Inflammatory macrophage treated with lipopolysaccharide for 4 hours (primary cell): ENCODE data around the gene NDUFA13.

Experiments used
- DNase-seq: peaks from one replicate; pipeline ENCODE4 v3.0.0-alpha.2; 2020

NDUFA13 gene

GRCh38 chr19:19513682-19514081, 2.3 kb upstream of the NDUFA13 start:
- no peak for DNase-seq

- DNase-seq, result peak; percentile 46
Measured at GRCh38 chr19:19514215-19514657, 1.8 kb upstream of the NDUFA13 start.

DNA sequence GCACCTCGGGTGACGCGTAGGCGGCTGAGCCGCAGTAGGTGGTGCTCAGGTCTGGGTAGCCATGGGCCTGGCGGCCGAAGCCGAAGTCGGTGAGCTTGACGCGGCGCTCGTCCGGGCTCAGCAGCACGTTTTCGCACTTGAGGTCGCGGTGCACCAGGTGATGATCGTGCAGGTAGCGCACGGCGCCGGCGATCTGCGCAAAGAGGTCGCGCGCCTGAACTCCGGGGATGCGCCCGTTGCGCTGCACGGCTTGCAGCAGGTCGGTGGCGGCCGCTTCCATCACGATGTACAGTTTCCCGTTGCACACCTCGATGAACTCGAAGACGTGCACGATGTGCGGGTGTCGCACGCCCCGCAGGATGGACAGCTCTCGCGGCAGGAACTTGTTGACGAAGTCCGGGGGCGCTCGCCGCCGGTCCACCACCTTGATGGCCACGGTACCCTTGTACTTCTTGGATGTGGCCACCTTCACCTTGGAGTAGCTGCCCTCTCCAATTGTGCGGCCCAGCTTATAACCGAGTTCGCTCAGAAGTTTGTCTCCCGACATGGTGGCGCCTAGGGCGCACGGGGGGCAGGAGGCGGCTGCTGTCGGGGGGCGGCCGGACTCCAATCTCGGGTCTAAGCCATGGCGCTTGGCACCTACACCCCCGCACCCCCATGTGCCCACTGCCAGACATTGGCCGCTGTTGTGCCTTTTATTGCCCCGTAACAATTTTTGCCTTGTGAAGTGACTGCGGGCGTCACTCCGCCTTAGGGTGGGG, 964 bp upstream of the NDUFA13 start, which contains the start of gene TSSK6:
TSS of gene TSSK6 (minus strand) at position 668 of the 761 bp plus-strand sequence. CDS start at position 547, 121 bp downstream.
- no peak for DNase-seq

DNA sequence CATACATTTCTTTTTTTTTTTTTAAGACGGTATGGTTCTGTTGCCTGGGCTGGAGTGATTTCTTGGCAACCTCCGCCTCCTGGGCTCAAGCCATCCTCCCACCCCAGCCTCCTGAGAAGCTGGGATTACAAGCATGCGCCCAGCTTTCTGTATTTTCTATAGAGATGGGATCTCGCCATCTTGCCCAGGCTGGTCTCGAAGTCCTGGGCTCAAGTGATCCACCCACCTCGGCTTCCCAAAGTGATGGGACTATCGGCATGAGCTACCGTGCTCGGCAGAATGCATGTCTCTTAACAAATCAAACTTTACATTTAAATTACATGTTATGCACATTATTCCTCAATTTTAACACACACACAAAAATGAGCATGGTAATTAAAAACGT, 1.2 kb downstream of the NDUFA13 start:
- no peak for DNase-seq

DNA sequence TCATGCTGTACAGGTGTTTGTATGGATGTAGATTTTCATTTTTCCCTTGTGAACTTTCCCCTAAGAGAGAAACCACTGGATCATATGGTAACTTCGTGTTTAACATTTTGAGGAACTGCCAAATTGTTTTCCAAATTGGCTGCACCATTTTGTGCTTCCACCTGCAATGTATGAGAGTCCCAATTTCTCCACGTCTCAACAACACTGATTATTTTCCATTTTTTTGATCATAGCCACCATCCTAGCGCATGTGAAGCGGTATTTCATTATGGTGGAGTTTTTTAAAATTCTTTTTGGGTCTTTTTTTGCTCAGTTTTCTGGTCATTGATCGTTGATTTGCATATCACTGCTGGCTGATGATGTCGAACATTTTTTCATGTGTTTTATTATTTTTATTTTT, 5.0 kb downstream of the NDUFA13 start:
- no peak for DNase-seq

DNA sequence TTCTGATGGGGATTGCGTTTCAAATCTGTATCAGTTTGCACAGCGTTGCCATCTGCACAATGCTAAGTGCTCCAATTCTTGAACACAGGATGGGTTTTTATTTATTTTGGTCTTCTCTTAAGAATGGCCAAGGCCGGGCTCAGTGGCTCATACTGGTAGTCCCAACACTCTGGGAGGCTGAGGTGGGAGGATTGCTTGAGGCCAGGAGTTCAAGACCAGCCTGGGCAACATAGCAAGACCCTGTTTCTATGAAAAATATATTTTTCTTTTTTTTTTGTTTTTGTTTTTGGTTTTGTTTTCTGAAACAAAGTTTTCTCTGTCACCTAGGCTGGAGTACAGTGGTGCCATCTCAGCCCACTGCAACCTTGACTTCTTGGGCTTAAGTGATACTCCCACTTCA, 7.2 kb downstream of the NDUFA13 start:
- DNase-seq, result no peak

- no peak for DNase-seq
Measured at GRCh38 chr19:19524053-19524452, 8.0 kb downstream of the NDUFA13 start.

DNA sequence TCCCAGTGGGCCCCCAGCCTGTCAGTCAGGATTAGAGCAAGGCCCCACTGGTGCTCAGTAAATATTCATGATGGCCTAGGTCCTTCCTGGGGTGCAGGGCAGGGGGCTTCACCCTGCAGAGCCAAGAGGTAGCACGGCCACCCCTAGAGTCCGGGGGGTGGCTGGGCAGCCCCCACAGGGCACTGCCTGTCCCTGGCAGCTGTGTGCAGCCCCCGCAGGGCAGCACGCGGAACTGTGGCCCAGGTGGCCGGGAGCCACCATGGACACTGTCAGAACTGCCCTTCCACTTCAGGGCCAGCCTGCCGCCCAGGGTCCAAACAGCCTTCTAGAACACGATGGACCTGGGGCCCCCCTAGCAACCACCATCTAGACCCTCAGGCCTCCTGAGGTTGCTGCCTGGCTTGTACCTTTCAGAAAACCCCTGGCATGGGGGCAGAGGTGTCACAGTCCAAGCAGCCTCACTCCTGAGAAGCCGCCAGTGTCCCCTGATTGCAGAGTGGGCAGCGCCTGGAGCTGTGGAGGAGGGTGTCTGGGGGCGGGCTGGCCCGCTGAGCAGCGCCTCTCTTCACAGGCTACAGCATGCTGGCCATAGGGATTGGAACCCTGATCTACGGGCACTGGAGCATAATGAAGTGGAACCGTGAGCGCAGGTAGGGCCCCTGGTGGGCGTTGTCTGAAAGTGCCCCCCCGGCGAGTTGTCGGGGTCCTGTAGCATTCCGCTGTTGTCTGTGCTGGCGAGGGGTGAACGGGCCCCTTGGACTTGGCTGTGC, 9.8 kb downstream of the NDUFA13 start:
- no peak for DNase-seq

- no peak for DNase-seq
Measured at GRCh38 chr19:19526581-19527370, 10.8 kb downstream of the NDUFA13 start.

- DNase-seq, result no peak
Measured at GRCh38 chr19:19527371-19527656, 11.3 kb downstream of the NDUFA13 start.

- no peak for DNase-seq
Measured at GRCh38 chr19:19527674-19528625, 11.9 kb downstream of the NDUFA13 start.

DNA sequence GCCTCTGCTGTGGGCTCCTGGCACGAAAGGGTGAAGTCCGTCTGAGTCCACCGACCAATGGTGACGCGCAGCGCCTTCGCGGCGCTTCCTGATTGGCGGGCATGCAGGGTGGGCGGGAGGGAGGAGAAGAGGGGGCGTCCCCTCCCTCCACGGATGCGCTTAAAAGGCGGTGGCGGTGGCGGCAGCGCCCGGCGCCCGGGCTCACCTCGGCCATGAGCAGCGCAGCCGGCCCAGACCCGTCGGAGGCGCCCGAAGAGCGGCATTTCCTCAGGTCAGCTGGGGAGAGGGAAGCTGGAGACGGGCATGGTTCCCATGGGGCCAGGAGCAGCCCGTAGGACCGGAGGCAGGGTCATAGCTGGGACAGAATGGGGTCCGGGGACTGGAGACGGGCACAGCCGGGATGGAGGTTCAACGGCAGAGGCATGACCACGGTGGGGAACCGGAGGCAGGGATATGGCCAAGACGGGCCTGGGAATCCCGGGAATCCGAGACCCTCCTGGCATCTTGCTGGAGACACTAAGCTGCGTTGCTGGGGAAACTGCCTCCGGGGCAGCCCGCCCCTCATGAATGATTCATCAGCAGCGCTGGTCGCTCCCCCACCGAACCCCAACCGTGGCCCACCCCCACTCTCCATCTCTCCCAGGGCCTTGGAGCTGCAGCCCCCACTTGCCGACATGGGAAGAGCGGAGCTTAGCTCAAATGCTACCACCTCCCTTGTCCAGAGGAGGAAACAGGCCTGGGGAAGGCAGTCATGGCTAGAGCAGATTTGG, 12.9 kb downstream of the NDUFA13 start, which contains the start of gene YJEFN3:
TSS of gene YJEFN3 (plus strand) at position 191 of the 770 bp plus-strand sequence. CDS start at position 213, 22 bp downstream.
- DNase-seq, result no peak

DNA sequence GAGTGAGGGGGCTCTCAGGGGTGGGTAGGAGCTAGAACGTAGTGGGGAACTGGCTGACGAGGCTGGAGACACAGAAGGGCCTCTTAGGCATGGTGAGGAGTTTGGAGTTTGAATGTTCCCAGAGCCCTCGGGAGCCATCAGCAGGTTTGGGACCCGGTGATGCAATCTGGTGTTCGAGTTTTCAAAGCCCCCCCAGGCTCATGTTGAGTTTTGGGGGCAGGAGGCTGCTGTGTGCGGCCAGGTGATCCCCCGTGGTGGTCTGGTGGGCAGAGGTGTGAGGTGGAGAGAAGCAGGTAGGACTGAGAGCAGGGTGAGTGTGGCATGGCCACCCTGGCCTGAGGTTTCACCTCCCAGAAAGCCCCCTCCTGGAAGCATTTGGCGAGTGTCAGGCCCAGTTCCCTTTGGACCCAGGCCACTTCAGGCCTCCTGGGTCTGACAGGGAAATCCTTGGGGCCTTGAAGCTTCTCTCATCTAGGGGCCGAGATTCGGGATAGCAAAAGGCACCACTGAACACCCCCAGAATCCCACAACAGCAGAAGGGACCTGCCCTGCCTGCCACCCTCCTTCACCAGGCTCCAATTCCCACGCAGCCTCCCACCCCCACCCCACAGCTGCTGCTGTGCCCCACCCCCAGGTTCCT, 13.9 kb downstream of the NDUFA13 start:
- DNase-seq, result no peak

DNA sequence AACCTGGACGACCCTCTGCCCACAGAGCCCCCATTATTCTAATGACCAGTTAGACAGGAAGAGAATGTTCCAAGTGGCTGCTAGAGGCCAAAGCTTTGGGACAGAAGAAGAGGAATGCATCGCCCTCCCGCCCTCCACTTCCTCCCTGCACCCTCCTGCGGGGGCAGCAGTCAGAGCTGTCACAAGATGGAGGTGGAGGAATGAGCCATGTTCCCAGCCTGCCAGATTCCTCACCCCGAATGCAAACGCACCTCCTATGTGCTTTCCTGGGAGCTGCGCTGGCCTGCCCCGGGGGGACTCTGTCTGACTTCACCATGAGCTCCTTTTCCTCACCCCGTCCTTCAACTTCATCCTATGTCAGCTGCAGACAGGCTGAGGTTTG, 14.4 kb downstream of the NDUFA13 start:
- peak; percentile 26 for DNase-seq

- no peak for DNase-seq
Measured at GRCh38 chr19:19530889-19531288, 14.9 kb downstream of the NDUFA13 start.

DNA sequence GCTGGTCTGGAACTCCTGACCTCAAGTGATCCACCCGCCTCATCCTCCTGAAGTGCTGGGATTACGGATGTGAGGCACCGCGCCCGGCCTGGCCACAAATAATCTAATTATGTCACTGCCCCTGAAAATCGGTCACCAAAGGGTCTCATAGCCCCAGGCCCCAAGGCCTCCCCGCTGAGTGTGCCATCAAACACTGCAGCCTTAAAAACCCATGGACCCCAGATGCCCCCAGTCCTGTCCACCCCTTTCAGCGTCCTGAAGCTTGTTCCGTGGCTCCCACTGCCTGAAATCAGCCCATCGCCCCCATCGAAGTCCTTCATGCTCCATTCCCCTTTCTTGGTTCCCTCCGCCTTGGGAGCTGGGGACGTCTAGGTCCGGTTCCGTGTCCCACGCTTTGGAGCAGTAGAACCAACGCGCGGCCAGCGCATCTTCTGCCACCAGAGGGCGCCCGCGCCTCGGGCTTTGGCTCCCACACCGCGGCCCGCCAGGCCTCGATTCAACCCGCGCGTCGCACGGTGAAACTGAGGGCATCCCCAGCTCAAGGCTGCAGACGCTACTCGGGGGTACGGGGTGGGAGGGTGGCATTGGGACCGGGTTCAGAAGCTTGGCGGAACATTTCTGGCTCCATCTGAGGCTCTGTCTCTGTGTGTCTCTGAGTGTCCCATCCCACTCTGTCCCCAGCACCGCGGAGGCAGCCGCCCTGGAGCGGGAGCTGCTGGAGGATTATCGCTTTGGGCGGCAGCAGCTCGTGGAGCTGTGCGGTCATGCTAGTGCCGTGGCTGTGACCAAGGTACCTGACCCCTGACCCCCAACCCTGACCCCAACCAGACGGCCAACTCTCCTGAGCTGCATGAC, 16.2 kb downstream of the NDUFA13 start:
- DNase-seq, result peak; percentile 71

DNA sequence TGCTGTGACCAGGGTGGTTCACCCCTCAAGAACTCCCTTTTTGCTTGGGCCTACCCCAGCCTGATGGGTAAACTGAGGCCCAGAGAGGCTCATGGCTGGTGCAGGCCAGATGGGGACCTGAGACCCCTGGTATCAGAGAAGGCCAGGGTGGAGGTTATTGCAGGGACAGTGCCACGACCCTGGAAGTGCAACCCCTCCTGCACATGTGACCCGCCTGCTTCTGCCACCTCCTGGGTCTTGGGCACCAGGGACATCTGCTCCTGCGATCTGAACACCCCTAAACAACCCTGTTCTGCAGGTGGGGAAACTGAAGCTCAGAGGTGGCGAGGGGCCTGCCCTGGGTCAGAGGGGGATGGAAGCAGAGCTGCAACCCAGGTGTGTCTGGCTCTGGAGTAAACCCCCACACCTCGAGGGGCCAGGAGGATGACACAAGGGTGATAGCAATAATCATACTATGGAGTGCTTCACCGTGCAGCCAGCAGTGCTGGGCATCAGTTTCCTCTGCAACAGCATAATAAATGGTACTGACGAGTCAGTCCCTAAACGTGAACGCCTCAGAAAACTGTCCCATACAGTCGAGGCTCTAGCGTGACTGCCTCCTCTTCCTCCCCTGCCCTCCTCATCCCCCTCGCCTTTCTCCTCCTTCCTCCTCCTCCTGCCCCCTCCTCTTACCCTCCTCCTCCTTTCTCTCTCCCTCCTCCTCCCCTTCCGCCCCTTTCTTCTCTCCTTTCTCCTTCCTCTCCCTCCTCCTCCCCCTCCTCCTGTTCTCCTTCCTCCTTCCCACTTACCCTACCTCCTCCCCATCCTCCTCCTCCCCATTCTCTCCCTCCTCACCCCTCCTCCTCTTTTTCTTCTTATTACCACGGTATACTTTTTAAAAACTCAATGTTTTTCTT, 17.0 kb downstream of the NDUFA13 start:
- DNase-seq, result no peak

GRCh38 chr19:19533841-19534240, 17.8 kb downstream of the NDUFA13 start:
- no peak for DNase-seq
